LoVo (cell line): ENCODE measurements around the gene GNAT2.

Experiments used
- DNase-seq: peaks from one replicate; pipeline ENCODE4 v3.0.0-alpha.2; 2016; ENCODE audit warnings: low spot score

The GNAT2 gene

GRCh38 chr1:109641861-109642260 is 22.4 kb upstream of the GNAT2 start:
- DNase-seq = no peak

- no peak for DNase-seq
Observed at GRCh38 chr1:109641078-109641740, 21.8 kb upstream of the GNAT2 start.

- peak; percentile 69 for DNase-seq
Observed at GRCh38 chr1:109640285-109640865, 21.0 kb upstream of the GNAT2 start.

GRCh38 chr1:109639841-109640184 is 20.4 kb upstream of the GNAT2 start:
- DNase-seq = no peak

- no peak for DNase-seq
Observed at GRCh38 chr1:109639063-109639840, 19.8 kb upstream of the GNAT2 start.

- DNase-seq = no peak
Observed at GRCh38 chr1:109637446-109637845, 18.0 kb upstream of the GNAT2 start.

GRCh38 chr1:109636201-109636952 is 17.0 kb upstream of the GNAT2 start:
- DNase-seq = no peak

- DNase-seq = no peak
Observed at GRCh38 chr1:109635862-109636200, 16.4 kb upstream of the GNAT2 start.

GRCh38 chr1:109634771-109635750 is 15.6 kb upstream of the GNAT2 start:
- no peak for DNase-seq

- no peak for DNase-seq
Observed at GRCh38 chr1:109634292-109634691, 14.9 kb upstream of the GNAT2 start.

- no peak for DNase-seq
Observed at GRCh38 chr1:109632671-109633346, 13.4 kb upstream of the GNAT2 start.

- DNase-seq = no peak
Observed at GRCh38 chr1:109631513-109632505, 12.4 kb upstream of the GNAT2 start.

- no peak for DNase-seq
Observed at GRCh38 chr1:109630898-109631512, 11.6 kb upstream of the GNAT2 start.

GRCh38 chr1:109630081-109630897 is 10.9 kb upstream of the GNAT2 start:
- DNase-seq = no peak

GRCh38 chr1:109629372-109630030 is 10.1 kb upstream of the GNAT2 start:
- DNase-seq = no peak

GRCh38 chr1:109628540-109629321 is 9.3 kb upstream of the GNAT2 start:
- DNase-seq = no peak
